GM18511 (cell line): Measurements from ENCODE around the gene NEDD4L.
A peak's percentile ranks its signal among the peaks of the same experiment; 100 is the strongest.

Source experiments
- ATAC-seq: cut with Tn5 transposase; IDR thresholded peaks from one replicate; pipeline ENCODE4 v1.9.1; 2021; ENCODE audit warnings: mild to moderate bottlenecking, moderate library complexity; ENCODE audit not compliant: unreplicated experiment

The NEDD4L gene

GRCh38 chr18:58205443-58206160 lies 161.6 kb downstream of the NEDD4L start:
- ATAC-seq = no peak

GRCh38 chr18:58207520-58208152 lies 163.6 kb downstream of the NEDD4L start:
- no peak for ATAC-seq

- ATAC-seq = peak; percentile 41
These were observed 164.3 kb downstream of the NEDD4L start for GRCh38 chr18:58208207-58208932.

GRCh38 chr18:58209326-58209725 lies 165.3 kb downstream of the NEDD4L start:
- ATAC-seq = no peak

- no peak for ATAC-seq
These were observed 167.5 kb downstream of the NEDD4L start for GRCh38 chr18:58211510-58211909.

- peak; percentile 61 for ATAC-seq
These were observed 168.2 kb downstream of the NEDD4L start for GRCh38 chr18:58212274-58212673.

- no peak for ATAC-seq
These were observed 169.4 kb downstream of the NEDD4L start for GRCh38 chr18:58213440-58213839.

- no peak for ATAC-seq
These were observed 171.0 kb downstream of the NEDD4L start for GRCh38 chr18:58215011-58215410.

GRCh38 chr18:58216071-58216481 lies 172.1 kb downstream of the NEDD4L start:
- peak; percentile 55 for ATAC-seq

- no peak for ATAC-seq
These were observed 173.0 kb downstream of the NEDD4L start for GRCh38 chr18:58217052-58217451.

GRCh38 chr18:58218117-58218516 lies 174.1 kb downstream of the NEDD4L start:
- no peak for ATAC-seq

GRCh38 chr18:58221060-58221725 lies 177.2 kb downstream of the NEDD4L start:
- no peak for ATAC-seq

GRCh38 chr18:58222432-58223125 lies 178.6 kb downstream of the NEDD4L start:
- ATAC-seq = no peak

GRCh38 chr18:58223717-58224424 lies 179.8 kb downstream of the NEDD4L start:
- no peak for ATAC-seq

- ATAC-seq = no peak
These were observed 180.4 kb downstream of the NEDD4L start for GRCh38 chr18:58224425-58224750.

- ATAC-seq = peak; percentile 93
These were observed 181.1 kb downstream of the NEDD4L start for GRCh38 chr18:58225101-58225500.

- ATAC-seq = no peak
These were observed 182.4 kb downstream of the NEDD4L start for GRCh38 chr18:58226429-58226828.

GRCh38 chr18:58227361-58227930 lies 183.4 kb downstream of the NEDD4L start:
- no peak for ATAC-seq

- no peak for ATAC-seq
These were observed 184.2 kb downstream of the NEDD4L start for GRCh38 chr18:58228176-58228575.

GRCh38 chr18:58228762-58229161 lies 184.7 kb downstream of the NEDD4L start:
- no peak for ATAC-seq
